HFF-Myc (cell line): Measurements from ENCODE around the gene PPM1N.
"Not testable (repeated sequence)": the region's sequence is repeated elsewhere in the genome, so short reads cannot be mapped to it uniquely, and the experiment has no call there.

ENCODE experiments used
- DNase-seq: peaks from one replicate; pipeline ENCODE4 v3.0.0-alpha.2; 2011; ENCODE audit warnings: low read depth; ENCODE audit errors: extremely low read depth
- H3K4me3 ChIP-seq: replicated peaks from 2 replicates; pipeline ENCODE4 v1.5.1; 2011; ENCODE audit warnings: low read depth, mild to moderate bottlenecking, control low read depth, low read length
- TF ChIP-seq, protein P1 (sequence below): IDR thresholded peaks from 2 replicates; pipeline ENCODE4 v1.5.1; 2012; ENCODE audit warnings: mild to moderate bottlenecking, low read depth, low read length, control low read depth; ENCODE audit errors: missing control alignments

Gene PPM1N

GRCh38 chr19:45506246-45506988 is 8.2 kb downstream of the PPM1N start:
- H3K4me3 ChIP-seq: peak overlapping the region; percentile 99
- DNase-seq: no peak
- TF ChIP-seq, protein P1, sequence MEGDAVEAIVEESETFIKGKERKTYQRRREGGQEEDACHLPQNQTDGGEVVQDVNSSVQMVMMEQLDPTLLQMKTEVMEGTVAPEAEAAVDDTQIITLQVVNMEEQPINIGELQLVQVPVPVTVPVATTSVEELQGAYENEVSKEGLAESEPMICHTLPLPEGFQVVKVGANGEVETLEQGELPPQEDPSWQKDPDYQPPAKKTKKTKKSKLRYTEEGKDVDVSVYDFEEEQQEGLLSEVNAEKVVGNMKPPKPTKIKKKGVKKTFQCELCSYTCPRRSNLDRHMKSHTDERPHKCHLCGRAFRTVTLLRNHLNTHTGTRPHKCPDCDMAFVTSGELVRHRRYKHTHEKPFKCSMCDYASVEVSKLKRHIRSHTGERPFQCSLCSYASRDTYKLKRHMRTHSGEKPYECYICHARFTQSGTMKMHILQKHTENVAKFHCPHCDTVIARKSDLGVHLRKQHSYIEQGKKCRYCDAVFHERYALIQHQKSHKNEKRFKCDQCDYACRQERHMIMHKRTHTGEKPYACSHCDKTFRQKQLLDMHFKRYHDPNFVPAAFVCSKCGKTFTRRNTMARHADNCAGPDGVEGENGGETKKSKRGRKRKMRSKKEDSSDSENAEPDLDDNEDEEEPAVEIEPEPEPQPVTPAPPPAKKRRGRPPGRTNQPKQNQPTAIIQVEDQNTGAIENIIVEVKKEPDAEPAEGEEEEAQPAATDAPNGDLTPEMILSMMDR: peak; percentile 48

GRCh38 chr19:45506989-45507871 is 9.0 kb downstream of the PPM1N start, which contains the start of gene VASP:
VASP (plus strand) TSS chr19:45507479; CDS start chr19:45507772, 293 bp downstream.
- no peak for DNase-seq
- TF ChIP-seq, protein P1: no peak
- H3K4me3 ChIP-seq: peak within 1 kb of the TSS; percentile 99

- DNase-seq: no peak
- TF ChIP-seq, protein P1: no peak
- peak overlapping the region; percentile 99 for H3K4me3 ChIP-seq
Measured at GRCh38 chr19:45507872-45508416, 9.7 kb downstream of the PPM1N start.

GRCh38 chr19:45508417-45508860 is 10.2 kb downstream of the PPM1N start:
- DNase-seq: no peak
- peak overlapping the region; percentile 99 for H3K4me3 ChIP-seq
- TF ChIP-seq, protein P1: no peak

GRCh38 chr19:45508861-45509691 is 10.8 kb downstream of the PPM1N start:
- TF ChIP-seq, protein P1: no peak
- H3K4me3 ChIP-seq: peak overlapping the region; percentile 99
- DNase-seq: no peak

DNA sequence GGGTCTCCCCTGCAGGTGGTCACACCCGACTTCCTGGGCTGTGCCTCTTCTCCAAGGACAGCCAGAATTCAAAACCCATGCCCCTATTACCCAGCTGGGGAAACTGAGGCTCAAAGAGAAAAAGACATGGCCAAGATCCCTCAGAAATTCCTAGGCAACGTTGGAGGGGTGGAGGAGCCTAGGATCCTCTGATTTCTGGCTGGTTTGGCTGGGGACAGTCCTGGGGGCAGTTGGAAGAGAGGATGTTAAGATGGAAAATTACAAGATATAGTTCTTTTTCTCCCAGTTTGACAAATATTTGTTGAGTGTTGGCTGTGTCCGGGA is 11.4 kb downstream of the PPM1N start:
- H3K4me3 ChIP-seq: peak overlapping the region; percentile 99
- no peak for DNase-seq
- TF ChIP-seq, protein P1: no peak

DNA sequence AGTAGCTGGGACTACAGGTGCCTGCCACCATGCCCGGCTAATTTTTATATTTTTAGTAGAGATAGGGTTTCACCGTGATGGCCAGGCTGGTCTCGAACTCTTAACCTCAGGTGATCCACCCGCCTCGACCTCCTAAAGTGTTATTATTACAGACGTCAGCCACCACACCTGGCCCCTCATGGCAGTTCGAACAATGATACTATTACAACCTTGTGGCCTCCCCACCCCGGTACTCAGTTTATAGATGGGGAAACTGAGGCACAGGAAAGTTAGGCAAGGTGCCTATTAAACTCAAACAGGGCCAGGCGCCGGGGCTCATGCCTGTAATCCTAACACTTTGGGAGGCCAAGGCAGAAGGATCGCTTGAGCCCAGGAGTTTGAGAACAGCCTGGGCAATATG is 12.1 kb downstream of the PPM1N start:
- not testable (repeated sequence) for H3K4me3 ChIP-seq, DNase-seq
